HK-2 (cell line): ENCODE results near the gene EPB41.
"Not testable (repeated sequence)": the region's sequence is repeated elsewhere in the genome, so short reads cannot be mapped to it uniquely, and the experiment has no call there.

Experiments used
- DNase-seq: peaks from one replicate; pipeline ENCODE4 v3.0.0-alpha.2; 2018; ENCODE audit not compliant: unreplicated experiment

The EPB41 gene

DNA sequence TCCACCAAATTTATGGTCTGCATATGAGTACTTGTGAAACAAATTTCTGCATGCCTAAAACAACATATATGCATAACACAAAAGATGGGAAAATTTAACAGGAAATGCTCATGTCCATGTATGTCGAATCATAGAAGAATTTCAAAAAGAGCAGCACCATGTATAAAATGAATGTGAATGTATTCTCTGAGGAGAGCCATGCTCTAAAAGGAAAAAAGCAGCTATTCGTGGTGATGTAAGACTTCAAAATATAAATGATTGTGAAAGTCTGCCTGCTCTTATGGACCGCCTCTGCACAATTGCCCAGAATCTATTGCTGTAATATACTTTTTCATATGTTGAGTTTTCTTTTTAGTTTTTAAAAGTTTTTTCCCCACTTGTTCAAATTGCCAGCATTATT lies 66.8 kb downstream of the EPB41 start:
- DNase-seq = no peak

DNA sequence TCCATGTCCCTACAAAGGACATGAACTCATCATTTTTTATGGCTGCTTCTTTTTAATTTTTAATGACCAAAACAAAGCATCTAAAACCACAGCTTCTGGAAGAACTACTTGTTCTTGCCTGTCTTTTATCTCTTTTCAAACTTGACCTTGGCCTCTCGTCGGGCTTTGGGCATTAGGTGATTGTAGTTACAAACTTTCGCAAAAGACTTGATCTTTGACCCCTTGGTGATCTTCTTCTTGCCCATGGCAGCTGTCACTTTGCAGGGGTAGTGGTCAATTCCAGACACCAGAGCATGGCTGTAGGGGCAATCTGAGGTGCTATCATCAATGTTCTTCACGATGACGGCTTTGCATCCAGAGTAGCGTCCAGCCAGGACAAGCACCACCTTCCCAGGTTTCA lies 67.8 kb downstream of the EPB41 start:
- DNase-seq = no peak

DNA sequence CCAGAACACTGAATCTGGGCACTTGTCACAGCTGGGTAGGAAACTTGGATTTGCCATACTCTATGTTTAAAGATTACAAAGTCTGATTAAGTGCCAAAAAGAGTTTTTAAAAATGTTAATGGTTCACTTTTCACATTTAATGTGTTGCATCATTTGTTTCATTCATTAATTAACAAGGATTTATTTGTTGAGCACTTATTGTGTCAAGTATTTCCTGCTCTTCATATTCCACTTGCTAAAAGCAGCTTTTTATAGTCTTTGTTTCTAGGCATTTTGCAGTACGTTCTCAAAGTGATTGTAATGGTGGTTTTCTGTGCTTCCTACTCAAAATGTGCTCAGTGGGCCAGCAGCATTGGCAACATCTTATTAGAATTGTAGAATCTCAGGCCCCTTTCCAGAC lies 68.7 kb downstream of the EPB41 start:
- no peak for DNase-seq

DNA sequence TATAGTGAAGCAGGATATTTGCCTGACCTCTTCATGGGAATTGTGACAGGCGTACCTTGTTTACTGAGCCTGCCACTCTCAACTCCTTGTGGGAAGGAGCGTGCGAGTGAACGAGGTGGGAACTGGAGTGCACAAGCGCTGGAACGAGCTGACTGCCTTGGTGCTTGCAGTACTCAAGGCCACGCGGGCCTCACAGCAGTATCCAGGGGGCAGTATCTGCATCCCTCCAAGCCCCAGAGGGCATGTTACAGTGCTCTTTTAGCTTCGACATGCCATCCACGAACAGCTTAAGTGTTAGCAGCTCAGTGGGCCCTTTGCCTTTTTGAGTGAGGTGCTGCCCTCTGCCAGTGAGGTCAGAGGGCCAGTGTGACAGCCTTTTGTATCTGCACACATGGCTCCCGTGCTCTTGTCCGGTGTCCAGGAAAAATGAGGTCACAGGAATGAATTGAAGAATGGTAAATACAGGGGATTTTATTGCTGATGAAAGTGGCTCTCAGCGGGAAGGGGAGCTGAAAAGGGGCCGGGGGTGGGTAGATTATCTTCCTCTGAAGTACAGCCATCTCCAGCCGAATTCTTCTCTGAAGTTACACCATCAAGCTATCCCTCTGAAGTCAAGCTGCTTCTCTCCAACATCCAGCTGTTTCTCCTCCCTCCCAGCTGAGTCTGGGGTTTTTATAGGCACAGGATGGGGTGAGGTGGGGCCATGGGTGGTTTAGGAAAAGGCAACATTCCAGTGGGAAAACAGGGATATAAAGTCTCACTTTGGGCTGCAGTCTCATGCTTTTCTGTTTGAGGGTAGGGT lies 69.3 kb downstream of the EPB41 start:
- DNase-seq = no peak

DNA sequence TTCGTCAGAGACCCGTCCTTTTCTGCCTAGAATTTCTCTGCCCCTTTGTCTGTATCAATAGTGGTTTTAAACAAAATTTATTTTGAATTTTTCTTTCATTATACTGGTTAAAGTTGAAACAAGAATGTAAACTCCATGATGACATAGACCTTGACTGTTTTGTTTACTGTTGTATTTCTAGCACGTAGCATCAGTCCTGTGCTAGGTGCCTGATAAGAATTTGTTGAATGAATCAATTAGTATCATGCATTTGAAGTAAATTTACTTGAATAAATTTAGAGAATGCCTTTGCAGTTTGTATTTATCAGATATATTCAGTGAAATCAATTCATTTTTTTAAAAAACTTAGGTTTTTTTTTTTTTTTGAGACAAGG lies 69.9 kb downstream of the EPB41 start:
- DNase-seq = no peak

DNA sequence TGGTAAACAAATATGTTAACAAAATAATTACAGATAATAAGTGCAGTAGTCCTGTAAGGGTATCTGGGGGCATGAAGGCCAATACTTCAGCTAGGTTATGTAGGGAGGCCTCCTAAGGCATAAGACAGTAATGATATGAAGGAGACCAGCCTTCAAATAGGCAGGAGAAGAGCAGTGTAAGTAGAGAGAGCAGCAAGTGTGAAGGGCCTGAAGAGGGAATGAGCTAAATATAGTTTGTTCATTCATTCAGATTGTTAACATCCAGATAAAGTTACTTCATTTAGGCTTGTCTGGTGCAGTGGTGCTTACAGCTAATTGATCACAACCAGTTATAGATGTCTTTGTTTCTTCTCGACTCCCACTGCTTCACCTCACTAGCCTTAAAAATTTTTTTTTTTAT lies 71.1 kb downstream of the EPB41 start:
- no peak for DNase-seq

DNA sequence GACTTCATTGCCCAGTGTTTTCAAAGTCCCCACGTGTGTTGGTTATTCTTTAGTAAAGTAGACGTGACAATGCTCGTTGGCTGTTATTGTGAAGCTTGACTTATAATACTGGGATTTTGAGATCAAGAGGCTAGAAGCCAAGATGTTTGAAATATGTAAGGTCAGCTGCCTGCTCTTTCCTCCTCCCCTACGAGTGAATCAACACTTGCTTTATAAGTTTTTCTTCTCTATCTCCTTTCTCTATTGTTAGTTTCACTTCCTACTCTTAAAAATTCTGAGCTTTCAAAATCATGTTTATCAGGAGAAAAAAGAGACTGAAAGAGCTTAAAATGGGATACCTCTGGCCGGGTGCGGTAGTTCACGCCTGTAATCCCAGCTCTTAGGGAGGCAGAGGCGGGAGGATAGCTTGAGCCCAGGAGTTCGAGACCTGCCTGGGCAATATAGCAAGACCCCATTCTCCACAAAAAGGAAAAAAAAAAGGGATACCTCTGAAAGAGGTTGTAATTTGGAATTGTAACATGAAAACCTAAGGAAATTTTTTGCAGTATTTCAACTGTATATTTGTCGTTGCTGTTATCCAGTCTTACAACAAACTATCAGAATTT lies 72.0 kb downstream of the EPB41 start:
- no peak for DNase-seq

DNA sequence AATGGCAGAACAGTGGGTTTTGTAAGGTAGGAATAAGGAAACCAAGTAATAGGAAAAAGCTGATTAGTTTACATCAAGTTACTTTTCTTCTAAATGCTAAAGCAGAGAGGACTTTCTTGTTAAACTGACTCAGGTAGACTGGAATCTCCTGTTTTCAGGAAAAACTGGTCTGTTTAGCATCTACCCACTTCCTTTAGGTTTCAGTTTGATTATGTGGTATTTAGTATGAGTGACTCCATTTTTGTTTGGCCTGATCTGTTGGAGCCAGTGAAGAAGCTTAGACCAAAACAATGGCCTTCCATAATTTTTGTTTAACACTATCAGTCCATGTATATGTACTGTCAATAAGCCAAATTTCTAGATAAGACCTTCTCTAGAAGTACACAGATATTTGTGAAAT lies 88.4 kb downstream of the EPB41 start:
- no peak for DNase-seq

DNA sequence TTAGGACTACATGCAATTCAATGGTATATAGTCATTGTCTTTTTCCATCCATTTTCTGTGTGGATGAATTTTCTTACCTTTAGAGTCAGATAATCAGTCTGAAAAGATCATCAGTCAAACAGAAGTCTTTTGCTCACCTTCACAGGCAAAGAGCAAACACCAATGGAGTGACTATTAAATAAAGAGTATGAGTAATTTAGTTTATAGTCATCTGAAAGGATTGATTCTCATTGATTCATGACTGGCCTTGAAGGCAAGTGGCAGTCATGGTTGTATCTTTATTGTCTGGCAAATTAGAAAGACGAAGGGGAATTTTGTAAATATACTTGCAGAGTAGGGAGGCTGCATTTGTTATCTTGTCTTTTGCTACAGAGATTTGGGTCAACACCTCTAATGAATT lies 89.9 kb downstream of the EPB41 start:
- no peak for DNase-seq

DNA sequence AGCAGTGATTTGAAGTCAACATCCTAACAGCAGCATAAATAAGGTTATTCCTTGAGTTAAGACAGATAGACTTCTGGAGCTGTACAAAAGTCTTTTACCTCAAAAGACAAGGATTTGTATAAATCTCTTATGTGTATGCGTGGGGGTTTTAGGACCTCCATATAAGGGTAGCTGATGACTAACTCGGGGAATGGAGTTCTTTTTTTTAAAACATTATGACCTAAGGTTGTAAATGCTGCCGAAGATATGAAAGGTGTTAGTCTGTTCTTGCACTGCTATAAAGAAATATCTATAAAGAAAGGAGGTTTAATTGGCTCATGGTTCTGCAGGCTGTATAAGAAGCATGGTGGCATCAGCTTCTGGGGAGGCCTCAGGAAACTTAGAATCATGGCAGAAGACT lies 90.4 kb downstream of the EPB41 start:
- DNase-seq = no peak

DNA sequence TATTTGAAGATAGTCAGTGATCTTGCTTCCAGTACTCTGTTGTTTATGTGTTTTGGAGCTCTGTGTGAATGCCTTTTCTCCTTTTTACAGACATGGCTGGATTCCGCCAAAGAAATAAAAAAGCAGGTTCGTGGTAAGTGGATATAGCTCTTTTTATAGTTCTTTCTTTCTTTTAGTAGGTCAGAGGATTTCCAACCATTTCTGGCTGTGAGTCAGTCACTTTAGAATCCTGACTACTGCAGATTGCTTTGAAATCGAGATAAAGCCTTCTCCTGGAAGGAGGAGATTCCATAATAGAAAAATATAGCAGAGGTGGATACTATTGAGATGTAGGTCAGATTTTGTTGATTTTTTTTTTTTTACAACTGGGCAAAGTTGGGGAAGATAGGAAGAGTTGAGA lies 97.4 kb downstream of the EPB41 start:
- no peak for DNase-seq

DNA sequence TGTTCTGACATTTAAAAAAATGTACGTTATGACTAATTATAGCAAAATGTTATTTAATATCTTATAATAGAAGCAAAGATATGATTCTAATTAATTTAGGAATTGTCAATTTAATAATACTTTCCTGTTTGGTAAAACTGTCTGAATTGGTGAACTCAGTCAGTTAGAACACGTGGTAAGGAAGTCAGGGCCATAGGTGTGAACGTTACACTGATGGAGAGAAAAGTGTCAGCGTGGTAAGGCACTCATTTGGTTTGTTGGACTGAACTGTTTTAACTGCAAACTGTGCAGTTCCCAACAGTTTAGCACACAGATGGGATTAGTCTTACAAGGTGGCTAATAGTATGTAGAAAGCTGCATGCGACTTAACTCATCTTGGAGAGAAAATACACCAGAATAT lies 102.9 kb downstream of the EPB41 start:
- no peak for DNase-seq

DNA sequence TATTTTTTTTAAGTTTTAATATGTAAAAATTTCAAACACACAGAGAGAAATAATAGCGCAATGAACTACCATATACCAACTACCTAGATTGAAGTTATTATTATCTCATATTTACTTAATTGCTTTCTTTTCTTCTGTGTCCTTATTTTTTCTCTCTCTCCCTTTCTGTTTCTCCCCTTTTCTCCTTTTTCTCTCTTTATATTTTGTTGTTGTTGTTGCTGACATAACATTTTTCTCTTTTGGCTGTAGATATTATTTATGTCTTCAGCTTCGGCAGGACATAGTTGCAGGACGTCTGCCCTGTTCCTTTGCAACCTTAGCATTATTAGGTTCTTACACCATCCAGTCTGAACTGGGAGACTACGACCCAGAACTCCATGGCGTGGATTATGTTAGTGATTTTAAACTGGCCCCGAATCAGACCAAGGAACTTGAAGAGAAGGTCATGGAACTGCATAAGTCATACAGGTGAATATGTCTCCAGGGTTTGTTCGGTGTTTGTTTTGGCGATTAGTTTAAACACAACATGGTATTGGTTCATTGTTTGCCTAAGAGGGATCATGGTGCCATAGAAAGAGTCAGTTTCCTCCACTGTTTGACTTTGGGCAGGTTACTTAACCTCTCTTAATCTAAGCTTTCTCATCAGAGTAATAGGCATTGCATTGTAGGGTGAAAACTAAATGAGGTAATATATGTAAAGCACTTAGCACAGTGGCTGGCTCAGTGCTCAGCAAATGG lies 103.8 kb downstream of the EPB41 start:
- no peak for DNase-seq

DNA sequence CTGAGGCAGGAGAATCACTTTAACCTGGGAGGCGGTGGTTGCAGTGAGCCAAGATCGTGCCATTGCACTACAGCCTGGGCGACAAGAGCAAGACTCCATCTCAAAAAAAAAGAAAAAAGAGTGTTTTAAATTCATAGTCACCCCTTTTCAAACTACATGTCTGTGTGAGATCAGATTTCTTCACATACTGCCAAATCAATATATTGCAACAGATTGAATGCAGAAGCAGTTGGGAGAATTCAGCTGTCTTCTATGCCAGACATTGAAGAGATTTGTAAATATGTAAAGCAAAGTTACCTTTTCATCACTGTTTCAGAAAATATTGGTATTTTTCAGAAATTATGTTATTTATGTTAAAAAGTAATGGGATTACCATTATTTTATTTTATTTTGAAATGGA lies 108.3 kb downstream of the EPB41 start:
- DNase-seq = no peak

DNA sequence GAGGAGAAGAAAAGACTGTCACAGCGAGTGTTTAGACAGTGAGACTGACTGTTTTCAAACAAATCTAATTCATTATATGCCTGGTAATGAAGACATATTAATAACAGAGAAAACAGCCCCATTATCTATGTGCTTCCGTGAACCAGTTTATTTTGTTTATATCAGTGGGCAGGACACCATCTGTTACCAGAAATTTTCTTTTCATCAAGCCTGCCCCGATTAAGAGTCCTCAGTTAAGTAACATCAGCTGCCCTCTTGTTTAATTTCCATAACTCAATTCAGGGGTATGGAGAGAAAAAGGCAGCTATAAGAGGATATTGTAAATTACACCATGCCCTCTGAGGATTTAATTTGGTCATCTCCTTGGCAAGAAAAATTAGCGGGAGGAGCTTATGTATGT lies 115.3 kb downstream of the EPB41 start:
- DNase-seq = no peak

DNA sequence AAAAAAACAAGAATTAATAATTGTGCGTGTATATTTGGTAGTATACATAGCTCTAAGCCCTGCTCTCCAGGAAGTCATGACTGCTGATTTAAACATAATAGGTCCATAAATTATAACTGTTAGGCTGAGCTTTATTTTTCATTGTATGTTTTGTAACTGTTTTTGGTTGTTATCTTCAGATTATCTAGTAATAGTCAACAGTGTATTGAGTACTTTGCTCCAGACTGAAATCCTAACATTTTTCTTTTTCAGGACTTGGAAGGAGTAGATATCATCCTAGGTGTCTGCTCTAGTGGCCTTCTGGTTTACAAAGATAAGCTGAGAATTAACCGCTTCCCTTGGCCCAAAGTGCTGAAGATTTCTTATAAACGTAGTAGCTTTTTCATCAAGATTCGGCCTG lies 118.5 kb downstream of the EPB41 start:
- DNase-seq = no peak

DNA sequence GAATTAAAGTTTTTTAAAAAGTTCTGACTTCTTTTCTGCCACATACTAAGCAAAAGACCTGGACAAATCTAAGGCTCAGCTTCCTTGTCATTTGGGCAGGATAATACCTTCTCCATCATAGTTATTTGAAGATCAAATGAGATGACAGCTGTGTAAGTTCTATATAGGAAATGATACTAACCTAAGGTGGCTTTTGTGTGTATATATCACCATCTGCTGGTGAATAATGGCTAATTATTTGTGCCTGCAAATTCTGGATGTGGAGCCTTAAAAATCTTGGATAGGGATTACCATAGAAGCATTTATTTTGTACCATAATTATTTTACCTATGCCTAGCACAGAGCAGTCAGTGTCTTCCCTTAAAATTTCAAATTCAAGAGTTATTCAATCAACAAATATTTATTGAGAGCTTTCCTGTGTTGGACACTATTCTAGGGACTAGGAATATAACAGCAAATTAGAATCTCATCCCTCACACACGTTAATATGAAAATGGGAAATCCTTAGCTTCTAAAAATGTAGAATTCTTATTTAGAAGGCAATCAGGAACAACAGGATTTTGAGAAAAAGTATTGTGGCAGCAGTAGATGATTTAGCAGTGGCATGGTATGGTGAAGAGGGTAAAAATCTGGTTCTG lies 119.6 kb downstream of the EPB41 start:
- DNase-seq = no peak

DNA sequence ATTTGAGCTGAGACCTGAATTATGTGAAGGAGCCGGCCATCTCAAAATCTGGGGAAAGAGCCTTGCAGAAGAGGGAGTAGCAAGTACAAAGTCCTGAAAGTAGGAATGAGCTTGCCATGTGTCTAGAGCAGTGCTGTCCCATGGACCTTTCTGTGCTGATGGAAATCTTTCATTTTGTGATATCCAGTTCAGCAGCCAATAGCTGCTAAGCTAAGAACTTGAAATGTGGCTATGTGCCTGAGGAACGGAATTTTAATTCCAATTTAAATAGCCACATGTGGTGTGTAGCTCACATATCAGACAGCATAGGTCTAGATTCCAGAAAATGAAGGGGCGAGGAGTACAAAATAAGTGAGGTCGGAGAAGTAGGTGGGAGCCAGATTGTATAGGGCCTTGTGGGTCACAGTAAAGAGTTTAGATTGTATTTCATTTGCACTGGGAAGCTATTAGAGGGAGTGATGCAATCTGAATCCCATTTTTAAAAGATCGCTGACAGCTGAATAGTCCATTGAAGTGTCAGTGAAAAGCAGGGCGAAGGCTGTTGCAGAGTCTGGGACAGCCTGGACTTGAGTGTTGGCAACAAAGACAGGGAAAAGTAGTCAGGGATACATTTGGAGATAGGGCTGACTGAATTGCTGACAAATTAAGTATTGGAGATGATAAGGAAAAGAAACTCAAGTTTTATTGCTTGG lies 129.1 kb downstream of the EPB41 start:
- DNase-seq = no peak

DNA sequence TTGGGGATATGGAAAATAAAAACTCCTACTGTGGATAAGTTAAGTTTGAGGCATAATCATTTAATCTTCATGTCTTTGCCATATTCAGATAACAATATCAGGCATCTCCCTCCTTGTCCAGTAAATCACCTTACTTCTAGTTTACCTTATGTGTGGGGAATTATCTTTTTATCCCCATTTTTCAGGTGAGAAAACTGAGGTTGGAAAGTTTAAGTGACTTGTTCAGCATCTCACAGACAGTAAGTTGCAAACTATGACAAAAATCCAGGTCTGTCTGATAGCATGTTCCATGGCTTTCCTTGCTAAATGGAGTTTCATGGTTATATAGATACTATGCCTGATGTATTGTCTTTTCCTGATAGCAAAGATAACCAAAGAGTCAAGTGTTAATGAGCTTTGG lies 129.6 kb downstream of the EPB41 start:
- no peak for DNase-seq

DNA sequence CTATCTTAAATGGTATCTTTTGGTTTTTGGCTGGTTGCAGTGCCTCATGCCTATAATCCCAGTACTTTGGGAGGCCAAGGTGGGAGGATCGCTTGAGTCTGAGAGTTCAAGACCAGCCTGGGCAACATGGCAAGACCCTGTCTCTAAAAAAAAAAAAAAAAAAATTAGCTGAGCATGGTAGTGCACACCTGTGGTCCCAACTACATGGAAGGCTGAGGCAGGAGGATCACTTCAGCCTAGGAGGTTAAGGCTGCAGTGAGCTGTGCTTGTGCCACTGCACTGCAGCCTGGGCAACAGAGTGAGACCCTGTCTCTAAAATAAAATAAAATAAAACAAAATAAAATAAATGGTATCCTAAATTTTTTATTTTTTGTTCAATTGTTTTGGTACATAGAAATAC lies 131.3 kb downstream of the EPB41 start:
- not testable (repeated sequence) for DNase-seq

DNA sequence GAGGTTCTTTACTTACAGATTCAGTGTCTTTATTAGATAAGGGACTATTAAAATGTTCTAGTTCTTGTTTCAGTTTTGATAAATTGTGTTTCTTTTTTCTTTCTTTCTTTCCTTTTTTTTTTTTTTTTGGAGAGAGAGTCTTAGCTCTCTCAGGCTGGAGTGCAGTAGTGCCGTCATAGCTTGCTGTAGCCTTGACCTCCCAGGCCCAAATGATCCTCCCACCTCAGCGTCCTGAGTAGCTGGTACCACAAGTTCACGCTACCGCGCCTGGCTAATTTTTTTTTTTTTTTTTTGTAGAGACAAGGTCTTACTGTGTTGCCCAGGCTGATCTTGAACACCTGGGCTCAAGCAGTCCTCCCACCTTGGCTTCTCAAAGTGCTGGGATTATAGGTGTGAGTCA lies 132.8 kb downstream of the EPB41 start:
- no peak for DNase-seq

DNA sequence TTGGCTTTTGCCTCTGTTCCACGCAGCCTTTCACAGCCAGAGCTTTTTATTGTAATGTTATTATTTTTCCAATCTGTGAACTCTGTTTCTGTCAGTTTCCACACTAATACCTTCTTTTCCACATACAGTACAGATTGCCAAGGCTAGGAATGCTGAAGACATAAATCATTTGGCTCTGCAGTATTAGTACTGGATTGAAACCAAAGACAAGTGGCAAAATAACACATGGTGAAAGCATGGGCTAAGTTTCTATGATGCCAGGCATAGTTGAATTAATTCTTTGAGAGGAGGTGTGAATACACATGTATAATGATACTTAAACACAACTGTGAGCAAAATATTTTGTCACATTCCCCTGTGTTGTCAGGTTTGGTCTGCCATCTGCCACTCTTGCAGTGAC lies 135.8 kb downstream of the EPB41 start:
- no peak for DNase-seq
